ENCODE results near the gene STK16.

STK16 gene

DNA sequence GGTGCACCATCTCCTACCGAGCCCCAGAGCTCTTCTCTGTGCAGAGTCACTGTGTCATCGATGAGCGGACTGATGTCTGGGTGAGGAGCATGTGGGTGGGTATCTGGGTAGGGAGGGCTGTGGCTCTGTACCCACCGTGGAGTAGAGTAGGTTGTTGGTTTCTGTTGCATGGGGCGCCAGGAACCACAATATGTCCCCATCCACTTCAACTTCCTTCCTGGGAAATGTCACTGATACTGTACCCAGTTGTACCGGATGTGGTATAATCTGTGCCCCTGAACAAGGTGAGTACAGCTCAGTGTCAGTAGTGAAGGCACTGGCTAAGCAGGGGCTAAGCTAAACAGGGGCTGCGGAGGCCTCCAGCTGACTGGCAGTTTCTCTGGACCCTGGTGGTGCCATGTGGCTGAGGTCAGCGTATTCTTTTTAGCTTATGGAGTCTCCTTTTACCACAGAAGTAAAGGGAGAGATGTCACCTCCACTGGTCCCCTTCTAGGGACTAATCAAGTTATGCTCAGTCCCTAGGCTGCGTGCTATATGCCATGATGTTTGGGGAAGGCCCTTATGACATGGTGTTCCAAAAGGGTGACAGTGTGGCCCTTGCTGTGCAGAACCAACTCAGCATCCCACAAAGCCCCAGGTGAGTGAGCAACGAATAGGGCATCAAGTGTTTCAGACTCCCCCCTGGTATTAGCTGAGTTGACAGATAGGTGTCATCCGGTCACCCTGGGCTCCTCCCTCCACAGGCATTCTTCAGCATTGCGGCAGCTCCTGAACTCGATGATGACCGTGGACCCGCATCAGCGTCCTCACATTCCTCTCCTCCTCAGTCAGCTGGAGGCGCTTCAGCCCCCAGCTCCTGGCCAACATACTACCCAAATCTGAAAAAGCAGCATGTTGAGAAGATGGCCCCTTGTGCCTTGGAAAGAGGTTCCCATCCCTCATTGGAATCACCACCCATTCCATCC lies 2.7 kb downstream of the STK16 start:
- TF ChIP-seq RAD21 (IDR thresholded peaks at IDR 0.05; ENCODE audit: low read depth) (no peak), CEBPB (IDR thresholded peaks at IDR 0.05) (no peak), ZBTB7A (IDR thresholded peaks at IDR 0.05; ENCODE audit: low read depth) (no peak)

DNA sequence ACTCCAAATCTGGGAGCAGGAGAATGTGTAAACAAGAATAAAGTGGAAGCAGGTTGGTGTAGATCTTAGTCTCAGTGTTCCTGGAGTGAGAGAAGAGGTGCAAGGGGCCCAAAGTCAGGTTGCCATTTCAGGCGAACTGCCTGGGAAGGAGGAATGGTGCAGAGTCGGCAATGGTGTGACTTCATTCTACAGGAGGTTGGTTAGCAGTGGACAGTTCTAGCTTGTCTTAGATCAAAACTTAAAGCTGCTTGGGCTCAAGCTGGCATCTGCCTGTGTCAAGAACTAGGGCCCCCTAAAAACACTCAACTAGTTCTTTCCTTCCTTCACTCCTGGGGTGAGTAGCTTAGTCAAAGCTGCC lies 3.5 kb downstream of the STK16 start:
- TF ChIP-seq, protein P1, sequence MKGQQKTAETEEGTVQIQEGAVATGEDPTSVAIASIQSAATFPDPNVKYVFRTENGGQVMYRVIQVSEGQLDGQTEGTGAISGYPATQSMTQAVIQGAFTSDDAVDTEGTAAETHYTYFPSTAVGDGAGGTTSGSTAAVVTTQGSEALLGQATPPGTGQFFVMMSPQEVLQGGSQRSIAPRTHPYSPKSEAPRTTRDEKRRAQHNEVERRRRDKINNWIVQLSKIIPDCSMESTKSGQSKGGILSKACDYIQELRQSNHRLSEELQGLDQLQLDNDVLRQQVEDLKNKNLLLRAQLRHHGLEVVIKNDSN (IDR thresholded peaks at IDR 0.05): no peak
- no peak for TF ChIP-seq TEAD4 (IDR thresholded peaks at IDR 0.05)
- TF ChIP-seq, protein P2, sequence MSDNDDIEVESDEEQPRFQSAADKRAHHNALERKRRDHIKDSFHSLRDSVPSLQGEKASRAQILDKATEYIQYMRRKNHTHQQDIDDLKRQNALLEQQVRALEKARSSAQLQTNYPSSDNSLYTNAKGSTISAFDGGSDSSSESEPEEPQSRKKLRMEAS (IDR thresholded peaks at IDR 0.05): no peak
- TF ChIP-seq TAF1 (IDR thresholded peaks at IDR 0.05; ENCODE audit: low read depth): no peak

DNA sequence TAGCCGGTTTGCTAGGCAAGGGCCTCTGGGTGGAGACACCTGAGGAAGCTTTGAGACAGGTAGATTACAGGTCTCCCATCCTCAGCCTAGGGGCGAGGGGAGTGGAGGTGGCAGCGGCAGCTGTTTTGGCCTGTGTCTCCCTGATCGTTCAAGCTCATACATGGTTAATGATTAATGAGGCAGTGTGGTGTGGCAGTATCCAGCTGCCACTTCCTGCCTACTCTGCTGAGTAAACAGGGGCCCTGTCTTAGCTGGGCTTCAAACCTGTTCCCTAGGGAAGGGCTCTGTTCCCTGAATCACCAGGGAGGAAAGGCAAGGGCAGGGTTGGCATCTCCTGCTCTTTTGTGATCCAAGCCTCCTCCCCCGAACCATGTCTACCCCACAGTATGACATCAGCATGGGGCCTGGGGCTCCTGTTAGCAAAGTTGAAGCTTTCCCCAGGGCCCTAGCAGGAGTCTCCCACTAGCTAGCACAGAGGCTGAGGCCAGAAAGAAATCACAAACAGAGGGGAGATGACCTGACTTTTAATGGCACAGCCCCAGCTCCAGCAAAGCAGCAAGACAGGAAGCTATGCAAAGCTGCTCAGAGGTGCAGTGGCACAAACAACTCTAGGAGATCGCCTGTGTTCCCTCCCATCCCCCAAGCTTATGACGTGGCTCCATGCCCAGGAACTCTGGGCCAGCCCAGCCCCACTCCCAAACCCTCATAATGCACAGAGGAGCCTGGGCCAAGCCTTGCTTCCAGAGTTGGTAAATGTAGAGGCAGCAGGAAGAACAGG lies 4.1 kb downstream of the STK16 start:
- TF ChIP-seq TEAD4 (IDR thresholded peaks at IDR 0.05): no peak
- TF ChIP-seq NFIC (IDR thresholded peaks at IDR 0.05): peak; percentile 57
- TF ChIP-seq CREB1 (IDR thresholded peaks at IDR 0.05; ENCODE audit: low read depth): peak; percentile 70

GRCh38 chr2:219250049-219250781 lies 4.9 kb downstream of the STK16 start:
- TF ChIP-seq, protein P3, sequence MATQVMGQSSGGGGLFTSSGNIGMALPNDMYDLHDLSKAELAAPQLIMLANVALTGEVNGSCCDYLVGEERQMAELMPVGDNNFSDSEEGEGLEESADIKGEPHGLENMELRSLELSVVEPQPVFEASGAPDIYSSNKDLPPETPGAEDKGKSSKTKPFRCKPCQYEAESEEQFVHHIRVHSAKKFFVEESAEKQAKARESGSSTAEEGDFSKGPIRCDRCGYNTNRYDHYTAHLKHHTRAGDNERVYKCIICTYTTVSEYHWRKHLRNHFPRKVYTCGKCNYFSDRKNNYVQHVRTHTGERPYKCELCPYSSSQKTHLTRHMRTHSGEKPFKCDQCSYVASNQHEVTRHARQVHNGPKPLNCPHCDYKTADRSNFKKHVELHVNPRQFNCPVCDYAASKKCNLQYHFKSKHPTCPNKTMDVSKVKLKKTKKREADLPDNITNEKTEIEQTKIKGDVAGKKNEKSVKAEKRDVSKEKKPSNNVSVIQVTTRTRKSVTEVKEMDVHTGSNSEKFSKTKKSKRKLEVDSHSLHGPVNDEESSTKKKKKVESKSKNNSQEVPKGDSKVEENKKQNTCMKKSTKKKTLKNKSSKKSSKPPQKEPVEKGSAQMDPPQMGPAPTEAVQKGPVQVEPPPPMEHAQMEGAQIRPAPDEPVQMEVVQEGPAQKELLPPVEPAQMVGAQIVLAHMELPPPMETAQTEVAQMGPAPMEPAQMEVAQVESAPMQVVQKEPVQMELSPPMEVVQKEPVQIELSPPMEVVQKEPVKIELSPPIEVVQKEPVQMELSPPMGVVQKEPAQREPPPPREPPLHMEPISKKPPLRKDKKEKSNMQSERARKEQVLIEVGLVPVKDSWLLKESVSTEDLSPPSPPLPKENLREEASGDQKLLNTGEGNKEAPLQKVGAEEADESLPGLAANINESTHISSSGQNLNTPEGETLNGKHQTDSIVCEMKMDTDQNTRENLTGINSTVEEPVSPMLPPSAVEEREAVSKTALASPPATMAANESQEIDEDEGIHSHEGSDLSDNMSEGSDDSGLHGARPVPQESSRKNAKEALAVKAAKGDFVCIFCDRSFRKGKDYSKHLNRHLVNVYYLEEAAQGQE (IDR thresholded peaks at IDR 0.05; ENCODE audit: low read depth): no peak
- TF ChIP-seq FOXM1 (IDR thresholded peaks at IDR 0.05; ENCODE audit: borderline replicate concordance, low read depth): no peak
- TF ChIP-seq TEAD4 (IDR thresholded peaks at IDR 0.05): no peak
- TF ChIP-seq EGR1 (IDR thresholded peaks at IDR 0.05): no peak
- TF ChIP-seq, protein P2 (IDR thresholded peaks at IDR 0.05): no peak
- TF ChIP-seq, protein P1 (IDR thresholded peaks at IDR 0.05): no peak
- TF ChIP-seq CEBPB (IDR thresholded peaks at IDR 0.05): no peak
- TF ChIP-seq TCF12 (IDR thresholded peaks at IDR 0.05; ENCODE audit: low read depth): no peak
- no peak for TF ChIP-seq EP300 (IDR thresholded peaks at IDR 0.05; ENCODE audit: borderline replicate concordance)
- TF ChIP-seq YY1 (IDR thresholded peaks at IDR 0.05; ENCODE audit: low read depth): no peak

- TF ChIP-seq TAF1 (IDR thresholded peaks at IDR 0.05; ENCODE audit: low read depth) (no peak), TCF12 (IDR thresholded peaks at IDR 0.05; ENCODE audit: low read depth) (no peak), FOXM1 (IDR thresholded peaks at IDR 0.05; ENCODE audit: borderline replicate concordance, low read depth) (no peak), EGR1 (IDR thresholded peaks at IDR 0.05) (no peak), TEAD4 (IDR thresholded peaks at IDR 0.05) (no peak), EP300 (IDR thresholded peaks at IDR 0.05; ENCODE audit: borderline replicate concordance) (no peak), CREB1 (IDR thresholded peaks at IDR 0.05; ENCODE audit: low read depth) (no peak), CEBPB (IDR thresholded peaks at IDR 0.05) (no peak), ZBTB7A (IDR thresholded peaks at IDR 0.05; ENCODE audit: low read depth) (no peak), NFIC (IDR thresholded peaks at IDR 0.05) (no peak), YY1 (IDR thresholded peaks at IDR 0.05; ENCODE audit: low read depth) (no peak), RAD21 (IDR thresholded peaks at IDR 0.05; ENCODE audit: low read depth) (no peak)
- TF ChIP-seq, protein P3 (IDR thresholded peaks at IDR 0.05; ENCODE audit: low read depth): no peak
- TF ChIP-seq, protein P2 (IDR thresholded peaks at IDR 0.05): no peak
- TF ChIP-seq, protein P1 (IDR thresholded peaks at IDR 0.05): no peak
Measured at GRCh38 chr2:219251656-219252055, 6.4 kb downstream of the STK16 start.
